Immature natural killer cell (primary cell): ENCODE data around the gene PRUNE2. TPM values are rescaled to one million over a fixed set of nuclear protein-coding genes. Genes with fewer than 3 reads are reported as not detected.
A peak's percentile ranks its signal among the peaks of the same experiment; 100 is the strongest.

ENCODE experiments used
- DNase-seq, 3 donors: peaks; one replicate each; pipeline ENCODE4 v3.0.0; 2022; ENCODE audit warnings: mixed read lengths in 1 of 3
- H3K27ac Mint-ChIP-seq, 6 donors: one replicate each; pipeline ENCODE4 v1.8.0; 2020; ENCODE audit warnings: mixed read lengths in 6 of 6, mild to moderate bottlenecking in 5 of 6, inconsistent platforms in 4 of 6, moderate library complexity in 3 of 6
- H3K27me3 Mint-ChIP-seq, 3 donors: one replicate each; pipeline ENCODE4 v1.8.0; 2020 to 2021; ENCODE audit warnings: low read depth in 3 of 3, mild to moderate bottlenecking in 3 of 3, mixed read lengths in 3 of 3, moderate library complexity in 3 of 3, inconsistent platforms in 1 of 3
- H3K36me3 Mint-ChIP-seq, 3 donors: one replicate each; pipeline ENCODE4 v1.8.0; 2020; ENCODE audit warnings: mixed read lengths in 3 of 3, inconsistent platforms in 2 of 3, mild to moderate bottlenecking in 2 of 3
- H3K4me1 Mint-ChIP-seq, 2 donors: one replicate each; pipeline ENCODE4 v1.8.0; 2020; ENCODE audit warnings: inconsistent platforms in 2 of 2, mild to moderate bottlenecking in 2 of 2, mixed read lengths in 2 of 2, moderate library complexity in 1 of 2
- H3K4me3 Mint-ChIP-seq, 5 donors: one replicate each; pipeline ENCODE4 v1.8.0; 2020; ENCODE audit warnings: mild to moderate bottlenecking in 5 of 5, mixed read lengths in 5 of 5, inconsistent platforms in 3 of 5, moderate library complexity in 3 of 5
- H3K9me3 Mint-ChIP-seq, 6 donors: one replicate each; pipeline ENCODE4 v1.8.0; 2020; ENCODE audit warnings: mild to moderate bottlenecking in 6 of 6, mixed read lengths in 6 of 6, inconsistent platforms in 4 of 6, moderate library complexity in 3 of 6
- polyA plus RNA-seq, 3 donors: library from polyadenylated mRNA; unstranded; fragments of 300-500 nt; fragmentation: Illumina TruSeq; gene quantifications; one replicate each; pipeline ENCODE4 v1.2.3, GENCODE V29; 2021

Gene PRUNE2
- polyA plus RNA-seq, 3 donors from 2014 or later, result 0.11 to 0.24 TPM; not detected in 1

GRCh38 chr9:76652894-76653293 lies 253.0 kb downstream of the PRUNE2 start:
- Mint-ChIP-seq H3K27me3 (peaks cover 0 to 3% (median 2%) of the 10 kb centered on the region in 3 donors), H3K36me3 (no peaks in the 10 kb centered on the region), H3K9me3 (no peaks in the 10 kb centered on the region), H3K27ac (no peak overlapping the region), H3K4me3 (peak overlapping the region in 1 of 5 donors; percentile 22), H3K4me1 (peaks cover 73 to 76% of the 10 kb centered on the region in 2 donors)
- DNase-seq, result no peak

DNA sequence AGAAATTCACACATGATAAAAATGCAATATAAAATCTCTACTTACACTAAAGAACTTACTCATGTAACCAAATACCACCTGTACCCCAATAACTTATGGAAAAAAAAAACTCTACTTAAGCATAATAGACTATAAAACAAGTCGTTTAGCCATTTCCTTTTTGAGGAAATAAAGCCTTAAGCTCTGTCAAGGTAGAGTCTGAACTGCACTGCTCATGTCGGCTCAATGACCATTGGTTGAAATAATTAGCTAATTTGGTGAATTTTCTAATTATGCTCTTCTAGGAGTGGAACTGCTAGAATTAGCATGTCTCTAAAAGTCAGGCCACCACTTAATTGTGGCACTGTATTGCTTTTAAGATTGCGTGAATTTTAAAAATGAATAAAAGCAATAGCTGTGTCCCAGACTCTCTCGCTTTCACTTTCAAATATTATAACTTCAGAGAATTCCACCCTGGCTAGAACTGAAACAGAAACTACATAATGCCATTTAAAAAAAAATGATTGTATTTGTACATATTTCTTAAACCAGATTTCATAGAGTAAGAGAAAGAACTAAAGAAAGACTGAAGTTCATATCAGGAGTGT lies 254.7 kb downstream of the PRUNE2 start:
- peak overlapping the region; percentile 71 to 82 (median 79) for H3K4me3 Mint-ChIP-seq
- DNase-seq, result peak; percentile 30 to 43 (median 35)

GRCh38 chr9:76650692-76651091 lies 255.2 kb downstream of the PRUNE2 start:
- H3K27ac Mint-ChIP-seq, result peak overlapping the region; percentile 57 to 89 (median 82)
- H3K4me3 Mint-ChIP-seq, result peak overlapping the region; percentile 71 to 82 (median 79)
- no peaks in the 10 kb centered on the region for H3K9me3 Mint-ChIP-seq
- H3K36me3 Mint-ChIP-seq, result peaks cover 0 to 5% (median 0%) of the 10 kb centered on the region in 3 donors
- H3K4me1 Mint-ChIP-seq, result peaks cover 51 to 54% of the 10 kb centered on the region in 2 donors
- peaks cover 0 to 4% (median 0%) of the 10 kb centered on the region in 3 donors for H3K27me3 Mint-ChIP-seq
- no peak for DNase-seq

More for the DNA sequence above, 254.7 kb downstream of the PRUNE2 start:
- H3K27ac Mint-ChIP-seq, result peak overlapping the region; percentile 57 to 89 (median 82)
- H3K4me1 Mint-ChIP-seq, result peaks cover 56 to 60% of the 10 kb centered on the region in 2 donors
- H3K9me3 Mint-ChIP-seq, result no peaks in the 10 kb centered on the region
- H3K27me3 Mint-ChIP-seq, result peaks cover 0 to 4% (median 2%) of the 10 kb centered on the region in 3 donors
- peaks cover 0 to 5% (median 0%) of the 10 kb centered on the region in 3 donors for H3K36me3 Mint-ChIP-seq

DNA sequence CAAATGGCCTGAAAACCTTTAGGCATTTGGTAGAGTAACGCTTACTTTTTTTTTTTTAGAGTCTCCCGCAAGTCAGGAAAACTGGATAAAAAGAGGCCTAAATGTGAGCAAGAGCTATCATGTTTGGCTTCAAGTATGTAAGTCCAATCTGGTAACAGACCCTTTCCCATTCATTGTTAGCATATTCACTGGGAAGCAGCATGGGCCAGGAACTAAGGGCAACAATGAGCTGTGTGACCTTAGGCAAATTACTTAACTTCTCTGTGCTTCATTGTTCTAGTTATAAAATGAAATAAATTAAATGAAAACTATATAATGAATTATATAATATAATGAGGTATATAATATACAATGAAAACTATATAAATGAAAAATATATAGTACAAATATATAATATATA lies 256.0 kb downstream of the PRUNE2 start:
- H3K9me3 Mint-ChIP-seq, result no peaks in the 10 kb centered on the region
- peaks cover 43 to 46% of the 10 kb centered on the region in 2 donors for H3K4me1 Mint-ChIP-seq
- peaks cover 0 to 5% (median under 1%) of the 10 kb centered on the region in 3 donors for H3K36me3 Mint-ChIP-seq
- H3K27me3 Mint-ChIP-seq, result peaks cover 0 to 4% (median 0%) of the 10 kb centered on the region in 3 donors
- no peak overlapping the region for H3K4me3 Mint-ChIP-seq
- no peak for DNase-seq
- H3K27ac Mint-ChIP-seq, result no peak overlapping the region

DNA sequence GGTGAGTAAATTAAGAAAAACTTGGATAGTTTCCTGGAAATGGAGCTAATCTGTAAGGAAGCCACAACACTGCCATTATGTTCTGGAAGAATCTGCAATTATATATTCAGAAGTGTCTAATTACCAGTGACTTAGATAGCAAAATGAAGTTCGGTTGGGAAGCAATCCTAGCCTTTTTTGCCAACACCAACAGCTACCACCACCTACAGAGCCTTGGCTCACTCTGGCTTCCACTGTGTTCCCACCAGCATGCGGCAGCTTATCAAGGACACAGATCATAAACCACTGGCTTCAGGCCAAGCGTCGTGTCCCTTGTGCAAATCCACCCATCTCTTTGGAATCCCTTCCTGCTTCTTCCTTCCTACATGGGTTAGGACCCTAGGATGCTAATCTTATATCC lies 259.7 kb downstream of the PRUNE2 start:
- Mint-ChIP-seq H3K4me3 (no peak overlapping the region), H3K4me1 (peaks cover 15 to 23% of the 10 kb centered on the region in 2 donors), H3K27me3 (peaks cover 3 to 6% (median 6%) of the 10 kb centered on the region in 3 donors), H3K27ac (no peak overlapping the region), H3K9me3 (no peaks in the 10 kb centered on the region), H3K36me3 (peaks cover 3 to 5% (median 4%) of the 10 kb centered on the region in 3 donors)
- DNase-seq, result no peak

DNA sequence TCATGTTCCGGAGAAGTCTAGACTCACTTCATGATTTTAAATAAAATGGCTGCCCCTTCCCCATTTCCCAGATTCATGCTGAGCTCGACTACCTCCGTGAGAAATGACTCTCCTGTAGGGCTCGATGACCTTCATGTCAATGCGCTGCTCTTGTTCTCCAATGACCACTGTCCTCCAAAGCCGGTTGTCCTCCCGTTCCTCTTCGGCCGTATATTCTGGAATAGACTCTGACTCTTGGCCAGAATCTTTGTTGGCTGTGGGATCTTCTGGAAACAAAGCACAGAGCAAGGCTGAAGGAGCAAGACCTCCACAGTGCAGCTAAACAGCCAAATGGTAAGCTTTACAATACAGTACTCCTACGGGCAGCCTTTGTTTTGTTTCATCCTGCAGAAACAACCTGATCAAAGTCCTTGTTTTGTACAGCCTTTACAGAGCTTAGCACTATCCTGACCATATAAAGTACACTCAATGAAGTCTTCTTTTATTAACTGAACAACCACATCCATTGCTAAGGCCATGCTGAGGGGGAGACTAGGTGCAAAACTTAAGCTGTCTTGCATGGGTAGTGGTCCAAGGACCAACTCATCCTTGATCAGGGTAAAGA lies 261.2 kb downstream of the PRUNE2 start:
- Mint-ChIP-seq H3K27me3 (peaks cover 3 to 6% (median 6%) of the 10 kb centered on the region in 3 donors), H3K36me3 (peaks cover 3 to 9% (median 4%) of the 10 kb centered on the region in 3 donors), H3K4me3 (no peak overlapping the region), H3K27ac (no peak overlapping the region), H3K9me3 (no peaks in the 10 kb centered on the region), H3K4me1 (peaks cover 6 to 13% of the 10 kb centered on the region in 2 donors)
- DNase-seq, result no peak

DNA sequence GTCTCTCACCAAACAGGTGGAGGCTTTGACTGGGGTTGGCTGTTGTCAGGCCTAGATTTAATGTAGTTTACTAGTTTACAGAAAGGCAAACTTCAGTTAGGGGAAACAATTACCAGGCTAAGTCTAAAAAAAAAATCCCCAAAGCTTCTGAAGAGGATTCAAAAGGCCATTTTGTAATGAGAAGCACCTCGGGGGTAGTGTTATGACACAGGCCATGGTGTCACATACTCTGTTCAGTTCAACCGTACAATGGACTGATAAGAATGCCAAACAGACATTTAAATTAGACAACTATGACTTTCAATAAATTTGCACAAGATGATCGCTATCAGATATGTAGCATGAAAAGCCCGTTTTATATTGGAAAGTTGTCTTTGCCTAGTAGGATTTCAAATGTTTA lies 261.7 kb downstream of the PRUNE2 start:
- H3K27me3 Mint-ChIP-seq, result peaks cover 5 to 6% (median 6%) of the 10 kb centered on the region in 3 donors
- H3K4me1 Mint-ChIP-seq, result peaks cover 6 to 13% of the 10 kb centered on the region in 2 donors
- no peak overlapping the region for H3K27ac Mint-ChIP-seq
- H3K36me3 Mint-ChIP-seq, result peaks cover 3 to 9% (median 4%) of the 10 kb centered on the region in 3 donors
- H3K9me3 Mint-ChIP-seq, result no peaks in the 10 kb centered on the region
- H3K4me3 Mint-ChIP-seq, result no peak overlapping the region
- DNase-seq, result no peak

- Mint-ChIP-seq H3K4me1 (peaks cover 6 to 13% of the 10 kb centered on the region in 2 donors), H3K27ac (peak overlapping the region in 2 of 6 donors; percentile 10 to 55), H3K9me3 (no peaks in the 10 kb centered on the region), H3K27me3 (peaks cover 5 to 8% (median 6%) of the 10 kb centered on the region in 3 donors), H3K4me3 (no peak overlapping the region), H3K36me3 (peaks cover 3 to 9% (median 4%) of the 10 kb centered on the region in 3 donors)
- no peak for DNase-seq
These were observed 262.4 kb downstream of the PRUNE2 start for GRCh38 chr9:76643399-76644117.

- Mint-ChIP-seq H3K27ac (no peak overlapping the region), H3K27me3 (peaks cover 3 to 8% (median 5%) of the 10 kb centered on the region in 3 donors), H3K9me3 (no peaks in the 10 kb centered on the region), H3K4me1 (peaks cover 10 to 17% of the 10 kb centered on the region in 2 donors), H3K4me3 (no peak overlapping the region), H3K36me3 (peaks cover 3 to 9% (median 4%) of the 10 kb centered on the region in 3 donors)
- no peak for DNase-seq
These were observed 263.2 kb downstream of the PRUNE2 start for GRCh38 chr9:76642701-76643209.

DNA sequence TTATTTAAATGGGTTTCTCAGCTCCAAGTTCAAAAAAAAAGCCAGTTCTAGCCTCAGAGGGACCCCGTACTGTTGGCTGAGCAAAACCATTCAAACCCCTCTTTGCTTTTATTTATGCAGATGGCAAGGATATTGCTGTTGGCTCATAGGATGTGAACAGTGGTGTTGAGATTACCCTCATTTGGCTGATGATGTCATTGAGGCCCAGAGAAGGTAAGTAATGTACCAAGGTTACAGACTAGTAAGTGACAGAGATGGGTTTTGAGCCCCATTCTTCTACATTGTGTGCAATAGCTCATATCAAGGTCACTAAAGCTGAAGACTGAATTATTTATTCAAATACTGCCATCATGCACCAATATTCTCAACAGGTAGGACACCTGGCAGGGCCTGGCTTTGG lies 263.8 kb downstream of the PRUNE2 start:
- Mint-ChIP-seq H3K4me1 (peaks cover 17 to 24% of the 10 kb centered on the region in 2 donors), H3K4me3 (no peak overlapping the region), H3K9me3 (no peaks in the 10 kb centered on the region), H3K36me3 (peaks cover 3 to 4% (median 4%) of the 10 kb centered on the region in 3 donors), H3K27me3 (peaks cover 3 to 8% (median 5%) of the 10 kb centered on the region in 3 donors), H3K27ac (no peak overlapping the region)
- DNase-seq, result no peak

- Mint-ChIP-seq H3K27me3 (peaks cover 2 to 5% (median 2%) of the 10 kb centered on the region in 3 donors), H3K27ac (no peak overlapping the region), H3K36me3 (peaks cover 0 to 4% (median 4%) of the 10 kb centered on the region in 3 donors), H3K4me1 (peaks cover 11 to 13% of the 10 kb centered on the region in 2 donors), H3K4me3 (no peak overlapping the region), H3K9me3 (no peaks in the 10 kb centered on the region)
- DNase-seq, result no peak
These were observed 267.9 kb downstream of the PRUNE2 start for GRCh38 chr9:76638001-76638400.

GRCh38 chr9:76637416-76637815 lies 268.5 kb downstream of the PRUNE2 start:
- DNase-seq, result no peak
- H3K9me3 Mint-ChIP-seq, result no peaks in the 10 kb centered on the region
- H3K27ac Mint-ChIP-seq, result no peak overlapping the region
- peaks cover 2 to 5% (median 2%) of the 10 kb centered on the region in 3 donors for H3K27me3 Mint-ChIP-seq
- peak overlapping the region in 4 of 5 donors; percentile 1 to 12 (median 6) for H3K4me3 Mint-ChIP-seq
- peaks cover 0 to 4% (median under 1%) of the 10 kb centered on the region in 3 donors for H3K36me3 Mint-ChIP-seq
- peaks cover 11 to 12% of the 10 kb centered on the region in 2 donors for H3K4me1 Mint-ChIP-seq

- Mint-ChIP-seq H3K9me3 (no peaks in the 10 kb centered on the region), H3K4me1 (peaks cover 28 to 36% of the 10 kb centered on the region in 2 donors), H3K4me3 (no peak overlapping the region), H3K27me3 (peaks cover 0 to 4% (median 2%) of the 10 kb centered on the region in 3 donors), H3K27ac (no peak overlapping the region), H3K36me3 (no peaks in the 10 kb centered on the region)
- DNase-seq, result no peak
These were observed 271.4 kb downstream of the PRUNE2 start for GRCh38 chr9:76634356-76635054.
